22Rv1 (cell line): Measurements from ENCODE around the gene ST3GAL3.

Experiments used
- CTCF ChIP-seq: fragments of 450-650 bp; IDR thresholded peaks from 2 replicates; pipeline ENCODE4 v1.5.1; 2017; ENCODE audit warnings: mild to moderate bottlenecking
- ZFX ChIP-seq: fragments of 450-650 bp; IDR thresholded peaks from 2 replicates; pipeline ENCODE4 v1.6.1; 2017; ENCODE audit warnings: antibody characterized with exemption, borderline replicate concordance

GRCh38 chr1:43976045-43976444 lies 268.7 kb downstream of the ST3GAL3 start:
- no peak for TF ChIP-seq CTCF
- TF ChIP-seq ZFX: no peak
